OCI-LY7 (cell line): ENCODE measurements around the gene ARHGEF11. TPM values are rescaled to one million over a fixed set of nuclear protein-coding genes. Genes with fewer than 3 reads are reported as not detected.

Source experiments
- BruUV-seq: library from RNA; stranded (reverse); fragments of 400-500 nt; replicated peaks from 2 replicates; lab custom pipeline; 2021; lab: Mats Ljungman, UMichigan
- CTCF ChIA-PET: fragments of 300-600 bp; sonication (Branson Sonifier 250); formaldehyde crosslinking; loops from one replicate; lab custom pipeline; 2022; ENCODE audit warnings: antibody characterized with exemption; ENCODE audit not compliant: unreplicated experiment; lab: Charles Lee
- POLR2A ChIA-PET: fragments of 300-600 bp; sonication (Branson Sonifier 250); formaldehyde crosslinking; loops from one replicate; lab custom pipeline; 2022; ENCODE audit warnings: antibody characterized with exemption; lab: Charles Lee
- DNase-seq: peaks from one replicate; pipeline ENCODE4 v3.0.0-alpha.2; 2015; ENCODE audit warnings: low spot score
- H2AFZ ChIP-seq: fragments of 200-600 bp; sonication (generic), shearing (Covaris generic); 2 replicates; pipeline ENCODE4 v1.6.1; 2014; ENCODE audit warnings: mild to moderate bottlenecking, antibody characterized with exemption, low read length, moderate library complexity
- H3K27ac ChIP-seq: fragments of 200-600 bp; sonication (generic); 2 replicates; pipeline ENCODE4 v1.5.1; 2014; ENCODE audit warnings: mixed run types, low read depth, mild to moderate bottlenecking, moderate library complexity, low read length, inconsistent platforms; ENCODE audit not compliant: poor library complexity, severe bottlenecking
- H3K36me3 ChIP-seq: fragments of 200-600 bp; sonication (generic); 2 replicates; pipeline ENCODE4 v1.6.1; 2014; ENCODE audit warnings: mild to moderate bottlenecking, antibody characterized with exemption, low read length, moderate library complexity, mixed read lengths; ENCODE audit not compliant: insufficient read depth
- H3K4me1 ChIP-seq: fragments of 200-600 bp; sonication (generic); 2 replicates; pipeline ENCODE4 v1.5.1; 2014; ENCODE audit warnings: mild to moderate bottlenecking, low read length; ENCODE audit not compliant: insufficient read depth, poor library complexity, severe bottlenecking
- H3K4me2 ChIP-seq: fragments of 200-600 bp; sonication (generic); 2 replicates; pipeline ENCODE4 v1.6.1; 2014; ENCODE audit warnings: mild to moderate bottlenecking, low read length
- H3K4me3 ChIP-seq: fragments of 200-600 bp; sonication (generic); 2 replicates; pipeline ENCODE4 v1.5.1; 2014; ENCODE audit warnings: mild to moderate bottlenecking, low read depth, low read length; ENCODE audit not compliant: poor library complexity, severe bottlenecking
- H3K79me2 ChIP-seq: fragments of 200-600 bp; sonication (generic); 2 replicates; pipeline ENCODE4 v1.6.1; 2016; ENCODE audit warnings: low read depth, mild to moderate bottlenecking, low read length, moderate library complexity, mixed read lengths; ENCODE audit not compliant: insufficient read depth
- H3K9me2 ChIP-seq: fragments of 200-600 bp; sonication (generic); 2 replicates; pipeline ENCODE4 v1.6.1; 2016; ENCODE audit warnings: mild to moderate bottlenecking, low read length, mixed read lengths; ENCODE audit not compliant: insufficient read depth
- H3K9me3 ChIP-seq: fragments of 200-600 bp; sonication (generic); 2 replicates; pipeline ENCODE4 v1.6.1; 2014; ENCODE audit warnings: mild to moderate bottlenecking, mixed run types, low read length, mixed read lengths
- H4K20me1 ChIP-seq: fragments of 200-600 bp; sonication (generic); 2 replicates; pipeline ENCODE4 v1.6.1; 2014; ENCODE audit warnings: mild to moderate bottlenecking, antibody characterized with exemption, low read length, moderate library complexity, mixed read lengths; ENCODE audit not compliant: insufficient read depth
- CTCF ChIP-seq: fragments of 200-600 bp; sonication (generic); conservative IDR thresholded peaks from 2 replicates; pipeline ENCODE4 v1.5.1; 2014; ENCODE audit warnings: mild to moderate bottlenecking, antibody characterized with exemption, low read length, moderate library complexity, mixed read lengths
- EZH2phosphoT487 ChIP-seq: fragments of 200-600 bp; sonication (generic); IDR thresholded peaks from 2 replicates; pipeline ENCODE4 v1.6.1; 2018; ENCODE audit warnings: low read depth, borderline replicate concordance, mild to moderate bottlenecking, mixed run types, antibody characterized with exemption, low read length, moderate library complexity, mixed read lengths
- intact Hi-C: fragments of 100-400 bp; cut with micrococcal nuclease; formaldehyde crosslinking; loops from one replicate; pipeline ENCODE4 v1.10.0; 2022; ENCODE audit not compliant: unreplicated experiment
- total RNA-seq, 2 experiments: library from RNA; depleted of rRNA in 1 of 2; stranded (reverse); fragments of >200 nt in 1 of 2; shearing (Covaris generic) in 1 of 2; gene quantifications; 2 replicates each; pipeline ENCODE4 v1.2.3, GENCODE V29; 2014 to 2022

ARHGEF11 gene
- total RNA-seq, 2 experiments from 2014 or later = 1.5 to 3.4 TPM

- H2AFZ ChIP-seq = no peak overlapping the region
- intact Hi-C loops = no loop called here
- no peaks in the 10 kb centered on the region for H3K9me2 ChIP-seq
- CTCF ChIA-PET = no interaction called here
- TF ChIP-seq EZH2phosphoT487 = no peak
- TF ChIP-seq CTCF = no peak
- no peaks in the 10 kb centered on the region for H3K4me1 ChIP-seq
- no peaks in the 10 kb centered on the region for H3K79me2 ChIP-seq
- POLR2A ChIA-PET = no interaction called here
- H4K20me1 ChIP-seq = no peaks in the 10 kb centered on the region
- no peaks in the 10 kb centered on the region for H3K9me3 ChIP-seq
- no peak overlapping the region for H3K4me3 ChIP-seq
- no peak for DNase-seq
- no peak overlapping the region for H3K4me2 ChIP-seq
- no TSS peak for BruUV-seq
- no peaks in the 10 kb centered on the region for H3K36me3 ChIP-seq
- no peak overlapping the region for H3K27ac ChIP-seq
Observed at GRCh38 chr1:156942176-156942575, 103.4 kb downstream of the ARHGEF11 start.

- Histone ChIP-seq H3K4me2 (no peak overlapping the region), H4K20me1 (no peaks in the 10 kb centered on the region), H3K9me2 (no peaks in the 10 kb centered on the region), H3K4me1 (no peaks in the 10 kb centered on the region), H3K36me3 (no peaks in the 10 kb centered on the region), H3K27ac (no peak overlapping the region), H3K9me3 (no peaks in the 10 kb centered on the region), H3K4me3 (no peak overlapping the region), H3K79me2 (no peaks in the 10 kb centered on the region), H2AFZ (no peak overlapping the region)
- CTCF ChIA-PET = no interaction called here
- no peak for DNase-seq
- POLR2A ChIA-PET = no interaction called here
- BruUV-seq = no TSS peak
- intact Hi-C loops = no loop called here
- TF ChIP-seq EZH2phosphoT487 = no peak
- TF ChIP-seq CTCF = no peak
Observed at GRCh38 chr1:156941675-156942074, 103.9 kb downstream of the ARHGEF11 start.

GRCh38 chr1:156939786-156940334 is 105.7 kb downstream of the ARHGEF11 start:
- CTCF ChIA-PET = no interaction called here
- H3K36me3 ChIP-seq = no peaks in the 10 kb centered on the region
- no peak overlapping the region for H3K4me3 ChIP-seq
- H4K20me1 ChIP-seq = no peaks in the 10 kb centered on the region
- no peak overlapping the region for H2AFZ ChIP-seq
- H3K4me1 ChIP-seq = no peaks in the 10 kb centered on the region
- no TSS peak for BruUV-seq
- intact Hi-C loops = no loop called here
- H3K9me3 ChIP-seq = no peaks in the 10 kb centered on the region
- POLR2A ChIA-PET = no interaction called here
- H3K4me2 ChIP-seq = no peak overlapping the region
- DNase-seq = no peak
- no peak overlapping the region for H3K27ac ChIP-seq
- H3K9me2 ChIP-seq = no peaks in the 10 kb centered on the region
- H3K79me2 ChIP-seq = no peaks in the 10 kb centered on the region
- TF ChIP-seq EZH2phosphoT487 = no peak
- TF ChIP-seq CTCF = no peak
